Ureter (tissue), 1 donor: ENCODE data around the gene LBHD2. TPM values are rescaled to one million over a fixed set of nuclear protein-coding genes. Genes with fewer than 3 reads are reported as not detected.

Experiments used
- DNase-seq: peaks from one replicate; pipeline ENCODE4 v3.0.0-alpha.2; 2020; ENCODE audit warnings: low spot score
- total RNA-seq: library from RNA; stranded (reverse); gene quantifications from one replicate; pipeline ENCODE4 v1.2.4, GENCODE V29; 2023
- donor health status: DM: yes; HTN: yes; CAD: no.

Gene LBHD2
- total RNA-seq, 1 donor from 2014 or later = not detected

GRCh38 chr14:103068351-103069073 is 15.5 kb upstream of the LBHD2 start:
- DNase-seq = no peak

DNA sequence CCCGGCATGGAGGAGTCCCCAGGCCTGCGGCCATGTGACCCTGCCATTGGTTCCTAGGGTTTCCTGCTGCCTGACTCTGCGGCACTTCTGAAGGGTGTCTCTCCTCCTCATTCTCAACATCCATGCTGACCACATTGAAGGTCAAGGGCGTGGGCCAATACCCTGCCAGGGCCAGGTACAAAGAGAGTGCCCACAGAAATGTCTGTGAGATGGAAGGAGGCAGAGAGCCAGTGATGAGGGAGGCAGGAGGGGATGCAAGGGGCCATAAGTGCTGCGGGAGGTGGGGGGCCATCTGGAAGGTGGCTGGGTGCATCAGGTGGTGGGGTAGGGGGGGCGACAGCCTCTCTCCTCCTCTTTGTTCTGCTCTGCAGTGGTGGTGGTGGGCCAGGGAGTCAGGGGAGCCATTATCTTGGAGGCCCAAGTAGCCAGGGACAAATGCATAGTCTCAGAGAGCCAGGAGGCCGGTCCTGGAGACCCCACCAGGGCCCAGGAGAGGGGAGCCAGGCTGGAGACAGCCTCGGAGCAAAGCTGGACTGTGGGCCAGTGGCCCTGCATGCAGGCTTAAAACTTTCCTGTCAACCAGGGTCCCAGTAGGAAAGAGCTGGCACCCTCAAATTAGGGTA is 13.6 kb upstream of the LBHD2 start:
- DNase-seq = no peak

DNA sequence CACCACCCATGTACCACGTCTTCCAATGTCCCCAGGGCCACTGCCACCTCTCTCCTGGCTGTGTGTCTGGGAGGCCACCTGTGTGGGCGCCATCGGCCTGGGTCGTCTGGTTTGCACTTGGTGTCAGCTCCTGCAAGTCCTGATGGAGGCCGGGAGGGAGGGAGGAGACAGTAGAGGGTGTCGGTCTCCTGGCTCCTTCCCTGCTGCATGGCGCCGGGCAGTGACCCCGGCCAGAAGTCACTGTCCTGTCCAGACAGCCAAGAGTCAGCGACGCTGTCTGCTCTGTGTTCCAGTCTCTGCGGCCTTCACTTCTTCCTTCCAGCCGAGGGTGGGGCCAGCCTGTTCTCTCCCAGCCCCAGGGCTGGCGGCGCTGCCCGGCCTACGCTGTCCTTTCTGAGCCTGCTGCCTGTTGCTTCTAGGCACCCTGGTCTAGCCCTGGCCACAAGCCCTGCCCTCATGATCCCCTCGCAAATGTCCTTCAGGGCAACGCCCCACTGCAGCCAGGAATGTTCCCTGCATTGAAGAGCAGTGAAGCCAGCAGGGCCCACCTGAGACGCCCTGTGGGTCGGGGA is 13.0 kb upstream of the LBHD2 start:
- no peak for DNase-seq

DNA sequence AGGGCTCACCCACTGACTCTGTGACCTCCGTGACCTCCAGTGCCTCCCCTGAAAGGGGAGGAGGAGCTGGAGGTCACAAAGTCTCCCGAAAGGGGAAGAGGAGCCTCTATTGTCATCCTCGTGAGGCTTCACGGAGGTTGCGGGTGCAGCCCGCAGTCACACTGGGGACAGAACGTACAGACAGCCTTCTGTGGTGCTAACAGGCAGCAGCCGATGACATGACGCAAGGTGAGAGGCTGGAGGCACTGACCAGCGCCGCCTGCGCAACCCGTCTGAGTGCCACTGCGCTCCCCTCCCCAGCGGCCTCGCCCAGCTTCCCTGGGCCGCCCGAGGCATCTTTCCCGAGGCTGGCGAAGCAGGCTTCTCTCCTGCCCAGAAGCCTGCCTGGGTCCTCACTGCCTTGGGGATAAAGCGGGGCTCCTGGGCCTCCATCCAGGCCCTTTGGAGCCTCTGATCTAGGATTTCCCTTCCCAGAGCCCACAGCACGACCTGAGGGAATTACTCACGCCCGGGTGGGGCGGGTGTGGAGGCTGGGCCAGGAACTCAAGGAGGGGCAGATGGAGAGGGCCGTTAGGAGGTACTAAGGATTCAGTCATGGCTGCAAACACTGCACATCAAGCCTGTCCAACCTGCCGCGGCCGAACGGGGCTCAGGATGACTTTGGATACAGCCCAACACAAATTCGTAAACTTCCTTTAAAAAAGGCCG is 12.3 kb upstream of the LBHD2 start:
- DNase-seq = no peak

DNA sequence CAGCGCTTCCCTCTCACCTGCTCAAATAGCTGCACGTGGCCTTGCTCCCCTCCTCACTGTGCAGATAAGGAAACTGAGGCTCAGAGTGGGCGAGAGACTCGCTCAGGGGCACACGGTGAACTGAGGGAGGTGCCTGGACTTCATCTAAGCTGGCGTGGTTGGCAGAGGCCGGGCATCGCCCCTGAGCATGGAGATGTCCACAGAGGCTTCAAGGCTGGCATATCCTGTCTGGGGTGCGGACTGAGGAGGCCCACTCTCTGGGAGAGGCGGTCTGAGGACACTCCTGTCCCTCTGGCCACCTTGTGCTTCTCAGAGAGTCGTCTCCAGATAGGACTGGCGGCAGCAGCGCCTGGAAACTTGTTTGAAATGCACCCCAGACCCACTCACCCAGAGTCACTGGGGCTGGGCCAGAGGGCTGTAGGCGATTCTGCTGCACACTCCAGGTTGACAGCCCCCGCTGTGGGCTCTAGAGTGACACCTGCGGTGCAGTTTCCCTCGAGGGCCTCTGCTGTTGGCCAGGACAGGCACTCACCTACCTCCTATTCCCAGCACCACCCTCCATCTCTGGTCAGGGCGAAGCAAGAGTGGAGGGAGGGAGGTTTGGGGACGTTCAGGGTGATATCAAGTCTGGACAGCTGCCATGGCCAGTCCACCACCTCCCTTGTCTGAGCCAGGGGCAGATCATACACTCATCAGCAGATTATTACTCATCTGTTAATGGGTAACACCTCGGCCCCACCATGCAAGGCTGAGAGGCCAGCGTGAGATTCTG is 11.2 kb upstream of the LBHD2 start:
- DNase-seq = no peak

DNA sequence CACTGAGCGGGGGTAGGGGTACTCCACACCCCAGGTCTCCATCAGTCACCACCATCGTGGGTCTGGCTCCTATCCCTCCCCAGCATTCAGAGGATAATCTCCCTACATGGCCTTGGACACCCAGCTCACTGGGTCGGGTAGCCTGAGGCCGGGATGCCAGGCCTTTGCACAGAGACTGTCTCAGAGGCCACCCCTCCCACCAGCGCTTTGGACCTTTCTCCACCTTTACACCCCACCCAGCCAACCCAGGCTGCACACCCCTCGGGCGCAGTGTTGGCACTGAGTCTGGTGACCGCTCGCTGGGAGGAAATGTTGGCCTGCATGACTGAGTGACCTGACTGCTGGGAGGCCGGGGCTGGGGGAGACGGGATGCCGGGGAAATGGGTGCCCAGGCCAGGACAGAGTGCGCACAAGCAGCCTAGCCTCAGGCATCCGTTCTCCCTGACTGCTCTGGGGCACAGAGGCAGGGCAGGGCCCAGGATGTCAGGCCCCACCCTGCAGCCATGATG is 10.6 kb upstream of the LBHD2 start:
- no peak for DNase-seq

GRCh38 chr14:103073876-103074728 is 9.9 kb upstream of the LBHD2 start:
- no peak for DNase-seq

GRCh38 chr14:103074729-103075367 is 9.2 kb upstream of the LBHD2 start:
- DNase-seq = no peak

DNA sequence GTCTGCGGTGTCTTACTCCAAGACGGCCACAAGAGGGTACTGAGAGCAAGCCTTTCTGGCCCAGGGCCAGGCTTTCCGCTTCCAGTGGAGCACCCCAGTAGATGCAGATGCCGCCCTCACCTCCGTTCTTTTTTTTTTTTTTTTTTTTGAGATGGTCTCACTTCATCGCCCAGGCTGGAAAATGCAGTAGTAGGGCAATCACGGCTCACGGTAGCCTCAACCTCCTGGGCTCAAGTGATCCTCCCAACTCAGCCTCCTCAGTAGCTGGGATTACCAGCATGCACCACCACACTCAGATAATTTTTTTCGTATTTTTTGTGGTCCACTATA is 5.6 kb upstream of the LBHD2 start:
- DNase-seq = peak; percentile 80

DNA sequence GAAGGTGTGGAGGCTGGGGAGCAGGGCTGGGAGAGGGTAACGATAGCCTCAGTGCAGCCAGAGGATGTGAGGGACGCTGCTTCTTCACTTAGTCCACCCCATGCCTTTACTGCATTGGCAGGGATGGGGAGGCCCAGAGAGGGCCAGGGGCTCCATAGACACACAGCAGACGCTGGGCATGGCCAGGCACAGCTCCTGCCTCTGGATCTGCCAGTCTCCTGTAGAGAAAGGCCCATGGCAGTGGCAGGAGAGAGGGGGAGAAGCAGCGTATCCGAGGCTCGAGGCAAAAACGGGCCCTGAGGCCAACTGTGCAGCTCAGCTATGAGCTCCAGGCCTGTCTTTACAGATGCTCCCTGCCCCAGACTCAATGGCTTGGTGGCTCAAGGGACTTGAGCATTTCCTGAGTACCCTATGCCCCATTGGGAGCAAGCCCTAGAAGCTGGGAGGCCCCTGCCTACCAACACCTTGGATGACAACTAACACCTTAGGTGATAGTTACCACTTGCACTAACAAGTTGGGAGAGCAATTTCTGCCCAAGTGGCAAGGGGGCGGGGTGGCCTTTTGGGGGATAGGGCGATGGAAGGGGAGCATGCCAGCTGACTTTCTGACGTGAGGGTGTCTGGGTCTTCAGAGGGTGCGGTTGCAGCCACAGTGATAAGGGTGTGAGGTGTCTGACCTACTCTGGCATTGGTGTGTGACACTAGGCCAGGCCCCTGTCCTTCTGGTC is 5.0 kb upstream of the LBHD2 start:
- no peak for DNase-seq

DNA sequence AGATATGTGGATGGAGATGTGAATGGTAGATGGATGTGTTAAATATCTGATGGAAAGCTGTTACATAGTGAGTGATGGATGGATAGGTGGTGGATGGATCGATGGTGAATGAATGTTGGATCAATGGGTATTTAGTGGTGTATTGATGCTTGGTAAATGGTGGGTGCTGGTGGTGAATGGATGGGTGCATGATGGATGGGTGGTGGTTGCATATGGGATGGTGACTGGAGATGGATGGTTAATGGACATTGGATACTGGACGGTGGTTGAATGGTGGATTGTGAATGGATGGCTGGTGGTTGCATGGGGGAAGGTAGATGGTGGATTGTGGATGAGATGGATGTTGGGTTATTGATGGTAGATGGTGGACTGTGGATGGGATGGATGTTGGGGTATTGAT is 2.1 kb upstream of the LBHD2 start:
- DNase-seq = no peak

- DNase-seq = no peak
These were observed 1.4 kb downstream of the LBHD2 start for GRCh38 chr14:103085106-103086091.

GRCh38 chr14:103086771-103087342 is 2.8 kb downstream of the LBHD2 start:
- no peak for DNase-seq

GRCh38 chr14:103087343-103087835 is 3.4 kb downstream of the LBHD2 start:
- DNase-seq = no peak

- DNase-seq = no peak
These were observed 4.9 kb downstream of the LBHD2 start for GRCh38 chr14:103088921-103089320.

- DNase-seq = no peak
These were observed 5.7 kb downstream of the LBHD2 start for GRCh38 chr14:103089386-103090335.
